K562 (cell line): Measurements from ENCODE around the gene CD70. TPM values are rescaled to one million over a fixed set of nuclear protein-coding genes. Genes with fewer than 3 reads are reported as not detected.

Source experiments
- ATAC-seq: fragments of 200-7000 bp; cut with Tn5 transposase; 3 replicates; pipeline ENCODE4 v1.9.1; 2020; ENCODE audit warnings: moderate library complexity
- BruUV-seq: library from RNA; stranded (reverse); fragments of 400-500 nt; replicated peaks from 2 replicates; lab custom pipeline; 2021; lab: Mats Ljungman, UMichigan
- CTCF ChIA-PET: fragments of 300-600 bp; formaldehyde crosslinking; extraction: SDS; loops from one replicate; lab custom pipeline; 2021; ENCODE audit warnings: low intra/inter-chr PET ratio; lab: Yijun Ruan, JAX
- POLR2A ChIA-PET: fragments of 300-600, 350-650 bp; sonication (Branson Sonifier 250); formaldehyde crosslinking; extraction: SDS; loops from one replicate; lab custom pipeline; 2021; ENCODE audit warnings: antibody characterized with exemption, inconsistent platforms; lab: Yijun Ruan, JAX
- DNase-seq, 4 experiments: peaks; one replicate each; pipeline versions ENCODE4 v3.0.0 to v3.0.0-alpha.2; 2011 to 2018; ENCODE audit warnings: low spot score in 3 of 4, mixed read lengths in 3 of 4; ENCODE audit errors: extremely low read depth in 1 of 4
- FAIRE-seq: peaks from 2 replicates; lab custom pipeline; 2011; peaks lifted over from hg19 to GRCh38; lab: Jason Lieb, UNC
- H2AFZ ChIP-seq: 2 replicates; pipeline ENCODE4 v1.6.0; 2011; ENCODE audit warnings: low read depth, low read length, control low read depth, inconsistent platforms
- H3K27ac ChIP-seq: fragments of 200-600 bp; 3 replicates; pipeline ENCODE4 v1.8.0; 2011; ENCODE audit warnings: low read depth, mild to moderate bottlenecking, control low read depth, inconsistent platforms, low read length, moderate library complexity, mixed read lengths; ENCODE audit errors: extremely low read depth
- H3K27me3 ChIP-seq, 2 experiments: fragments of 300-600 bp in 1 of 2; 2 replicates in 1 of 2; 3 replicates in 1 of 2; pipeline versions ENCODE4 v1.6.0 to v1.8.0; 2011; ENCODE audit warnings: inconsistent platforms in 2 of 2, low read length in 2 of 2, mild to moderate bottlenecking in 1 of 2, mixed read lengths in 1 of 2, moderate library complexity in 1 of 2; ENCODE audit not compliant: control insufficient read depth in 2 of 2, insufficient read depth in 2 of 2
- H3K36me3 ChIP-seq: fragments of 300-600 bp; 3 replicates; pipeline ENCODE4 v1.8.0; 2011; ENCODE audit warnings: mild to moderate bottlenecking, low read length, inconsistent platforms; ENCODE audit not compliant: control insufficient read depth, insufficient read depth
- H3K4me1 ChIP-seq, 2 experiments: fragments of 200-600 bp in 1 of 2; replicated peaks in 1 of 2; 2 replicates in 1 of 2; 3 replicates in 1 of 2; pipeline versions ENCODE4 v1.5.1 to v1.8.0; 2011; ENCODE audit warnings: inconsistent platforms in 2 of 2, low read length in 2 of 2, mild to moderate bottlenecking in 1 of 2, mixed read lengths in 1 of 2, moderate library complexity in 1 of 2; ENCODE audit not compliant: control insufficient read depth in 2 of 2, insufficient read depth in 2 of 2
- H3K4me2 ChIP-seq: 2 replicates; pipeline ENCODE4 v1.6.1; 2011; ENCODE audit warnings: low read length, control low read depth, inconsistent platforms, mixed read lengths; ENCODE audit not compliant: insufficient read depth
- H3K4me3 ChIP-seq: fragments of 200-600 bp; sonication (generic), shearing (Covaris generic); 2 replicates; pipeline ENCODE4 v1.5.1; 2016; ENCODE audit warnings: control low read depth, inconsistent platforms
- H3K79me2 ChIP-seq: fragments of 200-600 bp; 3 replicates; pipeline ENCODE4 v1.8.0; 2011; ENCODE audit warnings: low read length, inconsistent platforms; ENCODE audit not compliant: control insufficient read depth, insufficient read depth
- H3K9ac ChIP-seq, 2 experiments: 2 replicates each; pipeline versions ENCODE4 v1.6.0 to v1.6.1; 2011; ENCODE audit warnings: low read depth in 2 of 2, low read length in 2 of 2, control low read depth in 1 of 2, inconsistent platforms in 1 of 2, mild to moderate bottlenecking in 1 of 2, mixed read lengths in 1 of 2; ENCODE audit not compliant: insufficient read depth in 1 of 2
- H3K9me1 ChIP-seq: one replicate; pipeline ENCODE4 v1.6.0; 2011; ENCODE audit warnings: inconsistent platforms, mild to moderate bottlenecking, low read length, moderate library complexity; ENCODE audit not compliant: control insufficient read depth, insufficient read depth
- H3K9me3 ChIP-seq: replicated peaks from 2 replicates; pipeline ENCODE4 v1.5.1; 2011; ENCODE audit warnings: low read depth, low read length, inconsistent platforms; ENCODE audit not compliant: control insufficient read depth, insufficient read depth
- H4K20me1 ChIP-seq: replicated peaks from 2 replicates; pipeline ENCODE4 v1.6.1; 2011; ENCODE audit warnings: low read length, inconsistent platforms, mixed read lengths; ENCODE audit not compliant: control insufficient read depth, insufficient read depth
- ARHGAP35 ChIP-seq: fragments of 450-650 bp; IDR thresholded peaks from 2 replicates; pipeline ENCODE4 v1.6.1; 2018; ENCODE audit not compliant: partially characterized antibody
- EGR1 ChIP-seq: fragments of 450-650 bp; conservative IDR thresholded peaks from 2 replicates; pipeline ENCODE4 v1.6.1; 2017; ENCODE audit warnings: mild to moderate bottlenecking
- FOXA3 ChIP-seq, 2 experiments: fragments of 450-650 bp in 1 of 2; sonication (generic) in 1 of 2; formaldehyde crosslinking; IDR thresholded peaks in 1 of 2; conservative IDR thresholded peaks in 1 of 2; 2 replicates each; pipeline versions ENCODE4 v1.4.0 to v1.8.0; 2020 to 2022; ENCODE audit warnings: mild to moderate bottlenecking in 2 of 2, missing genetic modification reagents in 1 of 2
- HINFP ChIP-seq: fragments of 450-650 bp; conservative IDR thresholded peaks from 2 replicates; pipeline ENCODE4 v1.6.1; 2016; ENCODE audit warnings: missing genetic modification characterization, low read depth, mild to moderate bottlenecking, control low read depth, missing compliant biosample characterization
- MTA1 ChIP-seq: fragments of 450-650 bp; IDR thresholded peaks from 2 replicates; pipeline ENCODE4 v1.6.1; 2017; ENCODE audit warnings: borderline replicate concordance
- MXD1 ChIP-seq: fragments of 250-450 bp; sonication (Bioruptor Pico); IDR thresholded peaks from 2 replicates; pipeline ENCODE4 v1.8.0; 2021; ENCODE audit warnings: borderline replicate concordance, mild to moderate bottlenecking, moderate library complexity; ENCODE audit not compliant: poor library complexity, severe bottlenecking
- NCOA1 ChIP-seq: fragments of 450-650 bp; IDR thresholded peaks from 2 replicates; pipeline ENCODE4 v1.6.1; 2016; ENCODE audit warnings: low read depth
- NR2F6 ChIP-seq: fragments of 450-650 bp; formaldehyde crosslinking; IDR thresholded peaks from 2 replicates; pipeline ENCODE4 v1.4.0; 2020; ENCODE audit warnings: mild to moderate bottlenecking
- NUFIP1 ChIP-seq: fragments of 450-650 bp; IDR thresholded peaks from 2 replicates; pipeline ENCODE4 v1.6.1; 2018; ENCODE audit not compliant: partially characterized antibody
- PML ChIP-seq: IDR thresholded peaks from 2 replicates; pipeline ENCODE4 v1.6.1; 2012; ENCODE audit warnings: low read length, inconsistent platforms
- SMAD2 ChIP-seq: fragments of 150-350 bp; IDR thresholded peaks from 2 replicates; pipeline ENCODE4 v1.6.1; 2014; ENCODE audit warnings: low read depth, mild to moderate bottlenecking, low read length
- ZBTB7A ChIP-seq: IDR thresholded peaks from 2 replicates; pipeline ENCODE4 v1.6.1; 2011; ENCODE audit warnings: low read depth, mild to moderate bottlenecking, low read length, moderate library complexity, borderline replicate concordance; ENCODE audit not compliant: control insufficient read depth
- ZNF121 ChIP-seq: sonication (generic); formaldehyde crosslinking; conservative IDR thresholded peaks from 2 replicates; pipeline ENCODE4 v1.8.0; 2022; ENCODE audit warnings: missing genetic modification reagents
- ZNF431 ChIP-seq: sonication (generic); formaldehyde crosslinking; IDR thresholded peaks from 2 replicates; pipeline ENCODE4 v1.8.0; 2022; ENCODE audit warnings: mild to moderate bottlenecking, missing genetic modification reagents
- ZNF512 ChIP-seq: IDR thresholded peaks from 2 replicates; pipeline ENCODE4 v1.6.1; 2016; ENCODE audit warnings: missing genetic modification characterization, missing compliant biosample characterization
- WGBS: fragments of 100-300 bp; shearing (Covaris generic); methylation state at CpG from one replicate; pipeline ENCODE4 v1.1.6; 2016; ENCODE audit warnings: low coverage, mixed read lengths; ENCODE audit not compliant: insufficient coverage; ENCODE audit errors: missing lambda C conversion rate; 5-methylcytosine and 5-hydroxymethylcytosine counted together
- in situ Hi-C: fragments of 300-500 bp; cut with MboI; formaldehyde crosslinking; loops from 4 replicates; pipeline ENCODE4 v1.15.0; 2018; ENCODE audit warnings: inconsistent platforms, mixed read lengths
- intact Hi-C: fragments of 100-400 bp; cut with micrococcal nuclease; formaldehyde crosslinking; loops from 2 replicates; pipeline ENCODE4 v1.14.2; 2022
- polyA plus RNA-seq, 8 experiments: library from polyadenylated mRNA; depleted of rRNA in 4 of 8; stranded (reverse) in 5 of 8; unstranded in 3 of 8; fragments of >200 nt; fragmentation: Nextera tagmentation in 2 of 8; fragmentation: Illumina TruSeq in 1 of 8; extraction: Ambion mirVana in 2 of 8; extraction: Trizol in 1 of 8; gene quantifications; 2 replicates each; pipeline versions ENCODE4 v1.2.1 to v1.2.3, GENCODE V29; 2011 to 2014; ENCODE audit warnings: inconsistent platforms in 1 of 8, missing spikeins in 1 of 8
- total RNA-seq, 7 experiments: library from RNA; depleted of rRNA in 6 of 7; stranded (reverse); fragments of >200 nt in 6 of 7; fragmentation: Illumina TruSeq in 2 of 7; extraction: Trizol in 2 of 7; gene quantifications; 2 replicates each; pipeline versions ENCODE4 v1.2.1 to v1.2.3, GENCODE V29; 2011 to 2021; ENCODE audit warnings: low replicate concordance in 1 of 7
- TF ChIP-seq, protein P1 (sequence below), 2 experiments: fragments of 450-650 bp; IDR thresholded peaks; 2 replicates each; pipeline ENCODE4 v1.6.1; 2016

The CD70 gene
- total and polyA plus RNA-seq, 9 of the 15 experiments (the other 6 are each of a cell fraction or from before 2014, with no cell fraction given): 0.06 to 0.58 (median 0.33) TPM; not detected in 4

DNA sequence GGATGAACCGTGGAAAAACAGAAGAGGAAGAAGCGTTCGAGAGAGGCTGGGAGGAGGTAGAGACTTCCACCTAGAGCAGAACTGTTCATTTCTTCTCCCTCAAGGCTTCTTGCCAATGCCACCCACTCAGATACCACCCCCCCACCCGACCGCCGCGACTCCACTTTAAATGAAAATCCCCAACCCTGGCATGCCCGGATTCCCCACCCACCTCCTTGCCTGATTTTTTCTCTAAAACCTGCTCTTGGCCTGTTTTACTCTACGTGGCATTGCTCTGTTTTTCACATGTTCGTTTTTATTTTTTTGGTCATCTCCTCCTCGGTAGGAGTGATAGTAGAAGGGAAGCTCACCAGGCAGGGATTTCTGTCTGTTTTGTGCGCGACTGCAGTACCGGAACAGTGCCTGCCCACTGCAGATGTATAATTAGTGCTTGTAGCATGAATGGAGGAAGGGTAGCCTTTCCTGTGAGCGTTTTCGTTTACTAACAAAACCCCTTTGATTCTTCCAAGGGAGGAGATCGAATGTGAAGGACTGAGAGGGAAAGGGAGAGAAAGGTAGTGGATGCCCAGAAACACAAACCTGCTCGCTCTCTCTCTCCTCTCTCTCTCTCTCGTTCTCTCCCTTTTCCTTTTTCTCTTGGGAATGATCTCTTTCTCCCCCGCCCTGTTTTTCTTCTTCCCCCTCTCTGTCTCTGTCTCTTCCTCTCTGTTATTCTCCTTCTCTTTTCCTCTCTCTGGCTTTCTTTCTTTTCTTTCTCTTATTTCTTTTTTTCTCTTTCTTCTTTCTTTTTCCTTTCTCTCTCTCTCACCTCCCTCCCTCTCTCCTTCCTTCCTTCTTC, 2.2 kb downstream of the CD70 start:
- Histone ChIP-seq H2AFZ (peak overlapping the region; percentile 38; the same call in 1 of the 2 replicates), H3K36me3 (no peaks in the 10 kb centered on the region), H3K9ac (peak overlapping the region in 1 of 2 experiments; percentile 31; a peak in 1 of 4 replicates), H3K27ac (no peak overlapping the region), H3K27me3 (peaks cover 0 to 11% of the 10 kb centered on the region in 2 experiments; a peak in 2 of 5 replicates), H3K9me1 (no peaks in the 10 kb centered on the region), H3K9me3 (no peaks in the 10 kb centered on the region), H3K4me1 (peaks cover 22 to 37% of the 10 kb centered on the region in 2 experiments; a peak in 4 of 5 replicates), H3K4me3 (no peak overlapping the region), H3K79me2 (no peaks in the 10 kb centered on the region), H3K4me2 (no peak overlapping the region), H4K20me1 (no peaks in the 10 kb centered on the region)
- intact Hi-C loops (no loop called here), in situ Hi-C loops (no loop called here)
- DNase-seq (peak in 1 of 4 experiments; percentile 6), ATAC-seq (peak; percentile 14; the same call in 1 of the 3 replicates), FAIRE-seq (peak; percentile 58)
- 13% methylated on average over 16 of the region's 20 CpGs for WGBS
- BruUV-seq: no TSS peak
- CTCF ChIA-PET: interaction anchor here (0.6 kb wide), 1 partner anchor 15 kb away, joined by 4 read pairs; no protein-coding TSS in a partner anchor
- POLR2A ChIA-PET: interaction anchor here (0.8 kb wide), 1 partner anchor 165 kb away, joined by 3 read pairs; no protein-coding TSS in a partner anchor
- no peak for TF ChIP-seq ZBTB7A
- peak; percentile 24 for TF ChIP-seq ARHGAP35
- TF ChIP-seq FOXA3 (CRISPR knock-in tag; conservative IDR thresholded peaks at IDR 0.05 in 1 of 2, IDR thresholded peaks at IDR 0.05 in 1 of 2): no peak
- TF ChIP-seq MTA1: peak; percentile 65; the same call in 1 of the 2 replicates
- TF ChIP-seq PML: no peak
- TF ChIP-seq NUFIP1: no peak
- TF ChIP-seq SMAD2: no peak
- TF ChIP-seq NCOA1: no peak
- TF ChIP-seq ZNF512: peak; percentile 97
- no peak for TF ChIP-seq MXD1 (CRISPR knock-in tag)
- TF ChIP-seq HINFP (tag): peak; percentile 26; the same call in 1 of the 2 replicates
- TF ChIP-seq ZNF431: no peak
- TF ChIP-seq ZNF121 (CRISPR knock-in tag): no peak
- TF ChIP-seq, protein P1, sequence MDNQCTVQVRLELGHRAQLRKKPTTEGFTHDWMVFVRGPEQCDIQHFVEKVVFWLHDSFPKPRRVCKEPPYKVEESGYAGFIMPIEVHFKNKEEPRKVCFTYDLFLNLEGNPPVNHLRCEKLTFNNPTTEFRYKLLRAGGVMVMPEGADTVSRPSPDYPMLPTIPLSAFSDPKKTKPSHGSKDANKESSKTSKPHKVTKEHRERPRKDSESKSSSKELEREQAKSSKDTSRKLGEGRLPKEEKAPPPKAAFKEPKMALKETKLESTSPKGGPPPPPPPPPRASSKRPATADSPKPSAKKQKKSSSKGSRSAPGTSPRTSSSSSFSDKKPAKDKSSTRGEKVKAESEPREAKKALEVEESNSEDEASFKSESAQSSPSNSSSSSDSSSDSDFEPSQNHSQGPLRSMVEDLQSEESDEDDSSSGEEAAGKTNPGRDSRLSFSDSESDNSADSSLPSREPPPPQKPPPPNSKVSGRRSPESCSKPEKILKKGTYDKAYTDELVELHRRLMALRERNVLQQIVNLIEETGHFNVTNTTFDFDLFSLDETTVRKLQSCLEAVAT (IDR thresholded peaks at IDR 0.05): peak in 1 of 2 experiments; percentile 15; a peak in 1 of 4 replicates
- 0 out of 2 replicates have a peak, but pooled peaks have one; percentile 9 for TF ChIP-seq EGR1
- no peak for TF ChIP-seq NR2F6 (CRISPR knock-in tag)
